Measurements from ENCODE around the gene SPATS2L.

DNA sequence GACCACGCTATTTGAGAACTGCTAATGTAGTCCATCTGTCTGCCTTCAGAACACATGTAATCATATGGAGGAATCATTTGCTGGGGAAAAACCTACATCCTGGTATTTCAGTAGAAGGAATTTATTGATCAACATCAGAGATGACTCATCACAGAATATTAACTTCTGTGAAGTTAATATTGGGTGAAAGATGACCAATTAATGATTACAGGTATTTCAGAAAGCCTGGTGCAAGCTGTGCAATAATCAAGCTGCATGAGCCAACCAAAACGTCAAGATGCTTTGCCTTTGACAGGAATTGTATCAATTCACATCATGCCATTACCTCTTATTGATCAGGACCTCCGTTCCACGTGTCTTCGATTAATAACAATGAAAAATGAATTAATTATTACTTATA lies 9.4 kb upstream of the SPATS2L start:
- no peak for TF ChIP-seq EZH2phosphoT487 (IDR thresholded peaks at IDR 0.05; ENCODE audit: borderline replicate concordance)
- TF ChIP-seq, protein P1, sequence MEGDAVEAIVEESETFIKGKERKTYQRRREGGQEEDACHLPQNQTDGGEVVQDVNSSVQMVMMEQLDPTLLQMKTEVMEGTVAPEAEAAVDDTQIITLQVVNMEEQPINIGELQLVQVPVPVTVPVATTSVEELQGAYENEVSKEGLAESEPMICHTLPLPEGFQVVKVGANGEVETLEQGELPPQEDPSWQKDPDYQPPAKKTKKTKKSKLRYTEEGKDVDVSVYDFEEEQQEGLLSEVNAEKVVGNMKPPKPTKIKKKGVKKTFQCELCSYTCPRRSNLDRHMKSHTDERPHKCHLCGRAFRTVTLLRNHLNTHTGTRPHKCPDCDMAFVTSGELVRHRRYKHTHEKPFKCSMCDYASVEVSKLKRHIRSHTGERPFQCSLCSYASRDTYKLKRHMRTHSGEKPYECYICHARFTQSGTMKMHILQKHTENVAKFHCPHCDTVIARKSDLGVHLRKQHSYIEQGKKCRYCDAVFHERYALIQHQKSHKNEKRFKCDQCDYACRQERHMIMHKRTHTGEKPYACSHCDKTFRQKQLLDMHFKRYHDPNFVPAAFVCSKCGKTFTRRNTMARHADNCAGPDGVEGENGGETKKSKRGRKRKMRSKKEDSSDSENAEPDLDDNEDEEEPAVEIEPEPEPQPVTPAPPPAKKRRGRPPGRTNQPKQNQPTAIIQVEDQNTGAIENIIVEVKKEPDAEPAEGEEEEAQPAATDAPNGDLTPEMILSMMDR (conservative IDR thresholded peaks at IDR 0.05; ENCODE audit: low read length): no peak

All from Loucy (cell line).